COLO829 (cell line): ENCODE measurements around the gene TTC27.
"Not testable (repeated sequence)": the region's sequence is repeated elsewhere in the genome, so short reads cannot be mapped to it uniquely, and the experiment has no call there.

Experiments
- DNase-seq: peaks from one replicate; pipeline ENCODE4 v3.0.0; 2012; ENCODE audit warnings: low spot score

TTC27 gene

DNA sequence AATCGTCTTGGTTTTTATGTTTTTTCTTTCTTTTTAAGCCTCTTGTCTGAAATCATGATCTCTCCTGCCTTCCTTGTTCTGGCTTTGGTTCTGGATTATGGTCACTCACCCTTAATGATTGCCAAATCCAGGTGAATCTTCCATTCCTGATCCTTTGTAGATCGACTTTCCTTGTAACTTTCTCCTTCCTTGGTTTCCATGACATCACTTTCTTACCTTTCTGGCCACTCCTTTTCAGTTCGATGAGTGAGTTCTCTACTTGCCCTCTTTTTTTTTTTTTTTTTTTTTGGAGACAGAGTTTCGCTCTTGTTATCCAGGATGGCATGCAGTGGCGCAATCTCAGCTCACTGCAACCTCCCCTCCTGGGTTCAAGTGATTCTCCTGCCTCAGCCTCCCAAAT is 179.8 kb downstream of the TTC27 start:
- DNase-seq, result no peak

DNA sequence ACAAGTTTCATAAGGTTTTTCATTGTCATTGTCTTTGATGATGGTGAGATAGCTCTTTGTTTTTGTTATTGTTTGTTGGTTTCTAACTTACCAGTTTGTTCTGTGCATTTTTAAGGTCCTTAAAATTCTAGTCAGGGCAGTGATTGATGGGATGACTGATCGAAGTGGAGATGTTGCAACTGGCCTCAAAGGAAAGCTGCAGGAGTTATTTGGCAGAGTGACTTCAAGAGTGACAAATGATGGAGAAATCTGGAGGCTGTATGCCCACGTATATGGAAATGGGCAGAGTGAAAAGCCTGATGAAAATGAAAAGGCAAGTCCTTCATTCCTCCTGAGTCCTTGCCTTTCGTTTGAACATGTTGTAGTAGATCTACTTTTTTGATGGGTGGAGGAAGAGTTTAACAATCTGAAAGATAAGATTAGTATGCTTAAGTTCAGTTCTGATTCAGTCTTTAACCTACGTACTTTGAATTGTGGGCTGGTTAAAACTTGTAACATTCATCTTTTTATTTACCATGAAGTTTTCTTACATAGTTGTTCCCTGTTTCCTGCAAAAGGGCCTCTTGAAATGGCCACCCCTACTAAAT is 183.2 kb downstream of the TTC27 start:
- DNase-seq, result no peak

- DNase-seq, result no peak
Measured at GRCh38 chr2:32811696-32812095, 183.8 kb downstream of the TTC27 start.

DNA sequence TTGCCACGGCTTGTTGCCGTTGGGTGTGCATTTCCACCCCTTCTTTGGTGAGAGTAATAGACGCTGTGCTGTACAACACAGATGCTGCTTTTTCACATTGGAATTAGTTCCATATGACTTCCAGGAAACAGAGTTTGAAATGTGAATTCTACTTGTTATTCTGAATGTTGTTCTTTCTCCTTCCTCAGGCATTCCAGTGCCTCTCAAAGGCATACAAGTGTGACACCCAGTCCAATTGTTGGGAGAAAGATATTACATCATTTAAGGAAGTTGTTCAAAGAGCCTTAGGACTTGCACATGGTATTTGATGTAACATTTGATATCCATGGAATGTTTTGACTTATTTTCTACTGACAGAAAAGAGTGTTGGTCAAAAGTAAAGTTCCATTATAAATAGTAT is 184.5 kb downstream of the TTC27 start:
- DNase-seq, result no peak

GRCh38 chr2:32820088-32820487 is 192.2 kb downstream of the TTC27 start:
- DNase-seq, result no peak

- no peak for DNase-seq
Measured at GRCh38 chr2:32820701-32821100, 192.9 kb downstream of the TTC27 start.

DNA sequence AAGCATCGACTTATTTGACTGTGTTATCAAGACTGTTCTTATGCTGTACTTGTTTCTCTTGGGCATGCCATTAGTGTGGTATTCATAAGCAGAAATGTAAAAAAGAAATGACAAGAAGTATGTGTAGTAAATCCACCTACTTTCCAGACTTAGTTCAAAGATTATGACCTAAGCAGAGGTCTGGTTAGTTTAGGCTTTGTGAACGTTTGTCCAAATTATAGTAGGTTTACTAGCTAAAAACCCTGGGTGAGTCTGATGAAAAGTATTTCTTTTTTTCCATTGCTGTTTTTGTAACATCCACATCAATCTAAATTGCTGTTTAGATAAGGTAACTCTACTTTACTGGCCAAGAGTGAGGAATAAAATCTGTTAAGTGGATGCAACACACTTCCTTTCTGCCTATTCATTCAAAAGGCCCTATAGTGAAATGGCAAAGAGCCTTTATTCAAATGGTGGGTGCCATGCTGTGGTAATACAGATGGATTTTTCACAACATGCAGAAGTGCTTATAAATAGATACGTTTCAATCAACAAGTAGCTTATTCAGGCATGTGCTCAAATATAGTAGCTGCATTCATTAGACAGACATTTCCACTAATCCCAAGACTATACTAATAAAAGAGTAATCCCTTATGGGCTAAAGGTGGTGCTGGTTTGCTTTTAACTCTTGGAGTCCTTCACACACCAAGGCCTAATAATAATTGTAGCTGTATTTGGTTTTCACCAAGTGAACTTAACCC is 196.4 kb downstream of the TTC27 start:
- DNase-seq, result peak; percentile 59

GRCh38 chr2:32825291-32825712 is 197.5 kb downstream of the TTC27 start:
- DNase-seq, result no peak

DNA sequence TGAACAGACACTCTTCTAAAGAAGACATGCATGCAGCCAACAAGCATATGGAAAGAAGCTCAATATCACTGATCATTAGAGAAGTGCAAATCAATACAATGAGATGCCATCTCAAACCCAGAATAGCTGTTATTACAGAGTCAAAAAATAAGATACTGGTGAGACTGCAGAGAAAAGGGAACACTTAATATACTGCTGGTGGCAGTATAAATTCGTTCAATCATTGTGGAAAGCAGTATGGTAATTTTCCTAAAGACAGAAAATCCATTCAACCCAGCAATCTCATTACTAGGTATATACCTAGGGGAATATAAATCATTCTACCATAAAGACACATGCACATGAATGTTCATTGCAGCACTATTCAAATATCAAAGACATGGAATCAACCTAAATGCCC is 202.3 kb downstream of the TTC27 start:
- DNase-seq, result no peak

GRCh38 chr2:32832821-32833220 is 205.0 kb downstream of the TTC27 start:
- peak; percentile 69 for DNase-seq

DNA sequence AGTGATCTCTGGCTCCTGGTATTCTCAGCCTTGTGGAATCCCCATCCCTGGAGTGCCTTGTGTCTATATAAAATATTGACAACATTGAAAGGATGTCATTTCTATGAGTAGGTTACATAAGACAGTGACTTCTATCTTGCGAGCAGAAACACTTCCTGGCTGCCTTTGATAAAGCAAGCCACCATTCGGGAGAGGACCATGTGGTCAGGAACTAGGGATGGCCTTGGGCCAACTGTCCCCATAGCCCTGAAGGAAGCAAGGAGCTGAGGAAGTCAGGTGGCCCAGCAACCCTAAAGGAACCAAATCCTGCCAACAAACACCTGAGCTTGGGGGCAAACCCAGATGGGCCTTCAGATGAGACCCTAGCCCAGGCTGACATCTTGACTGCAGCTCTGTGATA is 205.9 kb downstream of the TTC27 start:
- DNase-seq, result no peak

- no peak for DNase-seq
Measured at GRCh38 chr2:32835148-32835547, 207.3 kb downstream of the TTC27 start.

DNA sequence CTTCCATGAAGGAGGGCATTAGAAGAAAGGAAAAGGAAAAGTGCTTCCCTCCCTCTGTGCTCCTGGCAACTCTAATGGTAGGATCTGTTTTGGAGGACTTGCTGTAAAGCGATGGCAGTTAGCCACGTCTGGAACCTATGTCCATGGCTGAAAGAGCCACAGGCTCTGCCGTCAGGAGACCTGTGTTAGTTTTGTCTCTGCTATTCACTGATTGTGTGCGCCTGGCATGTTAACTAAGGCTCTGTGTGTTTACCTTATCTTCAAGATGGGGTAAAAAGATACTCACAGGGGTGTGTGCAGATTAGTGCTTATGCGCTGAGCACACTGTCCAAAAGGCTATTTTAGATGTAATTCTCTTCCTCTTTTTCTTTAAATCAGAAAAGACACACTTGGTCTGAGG is 209.1 kb downstream of the TTC27 start:
- DNase-seq, result no peak

DNA sequence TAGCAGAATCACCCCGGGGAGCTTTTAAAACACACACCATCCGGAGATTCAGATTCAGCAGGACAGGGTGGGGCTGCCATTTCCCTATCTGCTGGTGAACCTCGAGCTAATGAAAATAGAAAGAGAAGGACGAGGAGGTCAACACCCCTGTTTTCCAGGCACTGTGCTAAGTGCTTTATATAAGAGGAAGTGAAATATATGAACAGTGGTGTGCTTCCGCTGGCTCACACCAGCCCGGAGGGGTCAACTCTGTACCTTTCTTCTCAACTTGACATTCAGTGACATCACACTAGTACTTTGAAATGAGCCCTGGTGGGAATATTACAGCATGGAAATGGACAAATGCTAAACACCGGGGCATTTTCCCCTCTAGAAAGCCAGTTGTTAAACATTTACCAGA is 210.6 kb downstream of the TTC27 start:
- no peak for DNase-seq

GRCh38 chr2:32838949-32839348 is 211.1 kb downstream of the TTC27 start:
- DNase-seq, result no peak

DNA sequence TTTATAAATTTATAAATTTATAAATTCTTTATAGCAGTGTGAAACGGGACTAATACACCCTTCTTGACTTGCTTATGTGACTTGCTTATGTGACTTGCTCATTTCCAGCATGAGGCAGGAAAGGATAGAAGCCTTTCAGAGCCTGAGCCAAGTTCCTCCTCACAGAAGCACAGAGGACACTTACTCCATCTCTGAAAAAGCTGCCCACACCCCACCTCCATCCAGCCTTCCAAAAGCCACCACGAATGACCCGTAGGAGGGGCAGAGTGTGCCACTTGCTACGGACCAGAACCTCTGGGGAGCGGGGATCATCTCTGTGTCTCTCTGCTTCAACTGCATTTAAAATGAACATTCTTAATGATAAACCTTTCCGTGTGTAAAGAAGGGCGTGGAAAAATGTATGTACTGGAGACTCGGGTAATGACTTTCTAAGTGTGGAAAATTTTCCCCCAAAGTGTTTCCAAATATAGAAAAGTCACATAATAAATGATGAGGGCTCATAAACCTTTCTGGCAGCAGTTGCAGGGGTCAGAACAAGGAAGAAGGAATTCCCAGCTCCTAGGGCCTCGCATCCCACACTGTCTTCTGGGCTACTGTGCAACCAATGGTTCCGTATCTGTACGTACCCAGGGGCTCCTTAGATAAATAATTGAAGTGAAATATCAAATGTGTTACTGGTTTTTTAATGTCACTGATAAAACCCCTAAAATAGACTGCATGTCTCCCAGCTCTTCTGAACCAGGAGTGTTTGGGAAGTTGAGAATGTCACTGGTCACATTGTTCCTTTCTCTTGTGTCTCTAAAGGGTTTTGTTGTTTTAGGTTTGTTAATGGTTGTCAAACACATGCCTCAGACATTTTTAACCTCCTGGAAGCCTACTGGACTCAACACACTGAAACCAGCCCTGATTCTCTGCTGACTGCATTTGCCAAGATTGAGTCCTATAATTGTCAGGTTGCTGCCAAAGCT is 214.4 kb downstream of the TTC27 start:
- DNase-seq, result no peak

- DNase-seq, result no peak
Measured at GRCh38 chr2:32843699-32844098, 215.8 kb downstream of the TTC27 start.

DNA sequence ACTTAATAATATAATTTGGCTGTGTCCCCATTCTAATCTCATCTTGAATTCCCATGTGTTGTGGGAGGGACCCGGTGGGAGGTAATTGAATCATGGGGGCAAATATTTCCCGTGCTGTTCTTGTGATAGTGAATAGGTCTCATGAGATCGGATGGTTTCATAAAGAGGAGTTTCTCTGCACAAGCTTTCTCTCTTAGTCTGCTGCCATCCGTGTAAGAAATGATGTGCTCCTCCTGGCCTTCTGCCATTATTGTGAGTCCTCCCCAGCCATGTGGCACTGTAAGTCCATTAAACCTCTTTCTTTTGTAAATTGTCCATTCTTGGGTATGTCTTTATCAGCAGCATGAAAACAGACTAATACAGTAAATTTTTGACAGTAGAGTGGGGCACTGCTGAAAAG is 216.4 kb downstream of the TTC27 start:
- DNase-seq, result no peak

DNA sequence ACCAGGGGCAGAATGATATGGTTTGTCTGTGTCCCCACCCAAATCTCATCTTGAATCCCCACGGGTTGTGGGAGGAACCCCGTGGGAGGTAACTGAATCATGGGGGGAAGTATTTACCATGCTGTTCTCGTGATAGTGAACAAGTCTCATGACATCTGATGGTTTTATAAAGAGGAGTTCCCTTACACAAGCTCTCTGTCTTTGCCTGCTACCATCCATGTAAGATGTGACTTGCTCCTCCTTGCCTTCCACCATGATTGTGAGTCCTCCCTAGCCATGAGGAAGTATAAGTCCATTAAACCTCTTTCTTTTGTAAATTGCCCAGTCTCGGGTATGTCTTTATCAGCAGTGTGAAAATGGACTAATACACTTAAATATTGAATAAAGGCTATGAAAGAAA is 218.4 kb downstream of the TTC27 start:
- DNase-seq, result not testable (repeated sequence)

- no peak for DNase-seq
Measured at GRCh38 chr2:32847734-32848133, 219.9 kb downstream of the TTC27 start.

GRCh38 chr2:32849456-32850194 is 221.8 kb downstream of the TTC27 start:
- no peak for DNase-seq

GRCh38 chr2:32851777-32852439 is 224.1 kb downstream of the TTC27 start:
- no peak for DNase-seq
